NB4 (cell line): ENCODE results near the gene PHACTR3.

Experiments used
- POLR2A ChIP-seq: IDR thresholded peaks from 2 replicates; pipeline ENCODE4 v1.6.1; 2011; ENCODE audit warnings: mild to moderate bottlenecking; ENCODE audit not compliant: insufficient read length; ENCODE audit errors: extremely low read depth
- TF ChIP-seq, protein P1 (sequence below): IDR thresholded peaks from one replicate; pipeline ENCODE4 v1.5.1; 2012; ENCODE audit warnings: low read depth, low read length

DNA sequence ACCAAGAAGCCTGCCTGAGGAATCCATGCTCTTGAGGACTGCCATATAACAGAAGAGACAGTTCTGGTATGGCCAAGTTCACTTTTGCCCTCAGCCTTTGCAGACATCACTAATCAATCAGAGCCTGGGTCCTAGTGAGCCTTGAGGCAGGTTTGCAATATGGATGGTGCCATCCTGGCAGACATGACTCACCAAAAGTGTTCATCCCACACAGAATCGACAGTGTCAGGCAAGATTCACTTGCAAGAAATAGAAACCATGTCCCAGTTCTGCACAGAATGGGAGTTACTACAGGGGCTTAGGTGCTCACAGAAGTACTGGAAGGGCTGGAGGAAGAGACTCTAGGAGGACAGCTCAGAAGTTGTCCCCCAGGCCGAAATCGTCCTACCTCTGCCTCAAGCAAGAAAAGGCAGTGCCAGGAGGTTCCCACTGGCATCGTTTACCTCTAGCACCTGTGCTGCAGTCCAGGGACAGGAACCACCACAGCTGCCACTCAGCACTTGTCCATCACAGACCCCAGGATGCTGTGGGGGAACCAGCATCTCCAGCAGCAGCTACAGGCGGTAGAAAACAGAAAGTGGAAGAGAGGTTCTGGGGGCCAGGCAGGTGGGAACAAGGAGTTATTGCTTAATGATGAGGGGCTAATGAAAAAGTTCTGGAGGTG, 42.6 kb upstream of the PHACTR3 start:
- TF ChIP-seq, protein P1, sequence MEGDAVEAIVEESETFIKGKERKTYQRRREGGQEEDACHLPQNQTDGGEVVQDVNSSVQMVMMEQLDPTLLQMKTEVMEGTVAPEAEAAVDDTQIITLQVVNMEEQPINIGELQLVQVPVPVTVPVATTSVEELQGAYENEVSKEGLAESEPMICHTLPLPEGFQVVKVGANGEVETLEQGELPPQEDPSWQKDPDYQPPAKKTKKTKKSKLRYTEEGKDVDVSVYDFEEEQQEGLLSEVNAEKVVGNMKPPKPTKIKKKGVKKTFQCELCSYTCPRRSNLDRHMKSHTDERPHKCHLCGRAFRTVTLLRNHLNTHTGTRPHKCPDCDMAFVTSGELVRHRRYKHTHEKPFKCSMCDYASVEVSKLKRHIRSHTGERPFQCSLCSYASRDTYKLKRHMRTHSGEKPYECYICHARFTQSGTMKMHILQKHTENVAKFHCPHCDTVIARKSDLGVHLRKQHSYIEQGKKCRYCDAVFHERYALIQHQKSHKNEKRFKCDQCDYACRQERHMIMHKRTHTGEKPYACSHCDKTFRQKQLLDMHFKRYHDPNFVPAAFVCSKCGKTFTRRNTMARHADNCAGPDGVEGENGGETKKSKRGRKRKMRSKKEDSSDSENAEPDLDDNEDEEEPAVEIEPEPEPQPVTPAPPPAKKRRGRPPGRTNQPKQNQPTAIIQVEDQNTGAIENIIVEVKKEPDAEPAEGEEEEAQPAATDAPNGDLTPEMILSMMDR, result no peak
- TF ChIP-seq POLR2A, result no peak
